IgD-negative memory B cell (primary cell): ENCODE data around the gene MEOX1. TPM values are rescaled to one million over a fixed set of nuclear protein-coding genes. Genes with fewer than 3 reads are reported as not detected.
A peak's percentile ranks its signal among the peaks of the same experiment; 100 is the strongest.
"Not testable (repeated sequence)": the region's sequence is repeated elsewhere in the genome, so short reads cannot be mapped to it uniquely, and the experiment has no call there.

Experiments
- H3K27ac Mint-ChIP-seq, 3 donors: one replicate each; pipeline ENCODE4 v1.8.0; 2020 to 2022; ENCODE audit warnings: mild to moderate bottlenecking in 3 of 3, mixed read lengths in 3 of 3, moderate library complexity in 1 of 3
- H3K27me3 Mint-ChIP-seq: one replicate; pipeline ENCODE4 v1.8.0; 2021; ENCODE audit warnings: mixed read lengths
- H3K36me3 Mint-ChIP-seq: one replicate; pipeline ENCODE4 v1.8.0; 2020; ENCODE audit warnings: mild to moderate bottlenecking, mixed read lengths
- H3K4me1 Mint-ChIP-seq, 3 donors: one replicate each; pipeline ENCODE4 v1.8.0; 2020 to 2022; ENCODE audit warnings: mixed read lengths in 3 of 3, mild to moderate bottlenecking in 1 of 3
- H3K4me3 Mint-ChIP-seq, 4 donors: one replicate each; pipeline ENCODE4 v1.8.0; 2020 to 2022; ENCODE audit warnings: mild to moderate bottlenecking in 4 of 4, mixed read lengths in 4 of 4, moderate library complexity in 3 of 4
- H3K9me3 Mint-ChIP-seq, 3 donors: one replicate each; pipeline ENCODE4 v1.8.0; 2020 to 2021; ENCODE audit warnings: mixed read lengths in 3 of 3, mild to moderate bottlenecking in 1 of 3
- polyA plus RNA-seq: library from polyadenylated mRNA; unstranded; fragments of 300-500 nt; fragmentation: Illumina TruSeq; gene quantifications from one replicate; pipeline ENCODE4 v1.2.3, GENCODE V29; 2021

MEOX1 gene
- polyA plus RNA-seq, 1 donor from 2014 or later = not detected

DNA sequence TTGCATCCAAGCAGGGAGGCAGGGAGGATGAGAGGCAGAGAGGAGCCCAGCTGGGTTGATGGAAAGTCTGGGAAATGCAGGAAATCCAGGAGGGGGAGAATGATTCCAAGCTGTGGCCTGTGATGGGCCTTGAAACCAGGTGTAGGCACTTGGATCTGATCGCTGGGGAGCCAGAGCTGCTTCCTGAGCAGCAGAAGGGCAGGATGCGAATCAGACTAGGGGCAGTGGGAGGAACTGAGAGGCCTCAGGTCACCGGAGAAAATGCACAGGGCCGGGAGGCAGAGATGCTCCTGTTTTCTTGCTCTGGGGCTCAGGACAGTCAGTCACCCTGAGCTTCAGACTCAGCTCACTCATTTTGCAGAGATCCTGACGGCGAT is 29.6 kb upstream of the MEOX1 start:
- peaks cover 9% of the 10 kb centered on the region for H3K27me3 Mint-ChIP-seq
- no peak overlapping the region for H3K27ac Mint-ChIP-seq
- no peak overlapping the region for H3K4me3 Mint-ChIP-seq
- no peaks in the 10 kb centered on the region for H3K9me3 Mint-ChIP-seq
- H3K4me1 Mint-ChIP-seq = no peaks in the 10 kb centered on the region
- no peaks in the 10 kb centered on the region for H3K36me3 Mint-ChIP-seq

DNA sequence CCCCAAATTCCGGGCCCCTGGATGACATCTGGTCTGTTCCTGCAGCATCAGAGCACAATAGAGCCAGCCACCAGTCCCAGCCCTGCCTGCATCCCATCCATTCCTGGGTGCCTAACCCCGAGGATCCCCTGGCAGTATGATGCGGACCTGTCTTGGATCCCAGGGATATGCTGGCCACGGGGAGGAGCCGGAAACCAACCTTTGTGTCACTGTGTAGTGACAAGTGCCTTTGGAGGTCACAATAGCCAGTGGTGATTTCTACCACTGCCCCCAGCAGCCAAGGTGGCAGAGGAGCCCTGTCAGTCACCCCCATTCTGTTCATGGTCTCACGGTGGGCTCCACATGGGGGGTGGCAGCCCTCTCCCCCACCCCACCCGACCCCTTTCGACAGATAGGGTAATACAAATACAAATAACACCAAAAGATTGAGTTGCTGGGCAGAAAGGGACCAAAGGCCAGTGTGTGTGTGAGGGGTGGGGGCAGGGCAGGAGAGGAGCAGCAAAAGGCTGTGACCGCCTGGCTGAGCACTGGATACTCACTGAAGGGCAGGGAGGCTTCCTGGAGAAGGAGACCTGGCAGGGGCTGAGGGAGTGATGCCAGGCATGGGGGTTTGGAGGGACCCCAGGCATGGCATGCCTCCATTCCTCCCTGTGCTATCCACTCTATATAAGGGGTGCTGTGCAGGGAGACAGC is 29.0 kb upstream of the MEOX1 start:
- Mint-ChIP-seq H3K27ac (no peak overlapping the region), H3K4me1 (no peaks in the 10 kb centered on the region), H3K27me3 (peaks cover 9% of the 10 kb centered on the region), H3K9me3 (no peaks in the 10 kb centered on the region), H3K36me3 (no peaks in the 10 kb centered on the region), H3K4me3 (no peak overlapping the region)

DNA sequence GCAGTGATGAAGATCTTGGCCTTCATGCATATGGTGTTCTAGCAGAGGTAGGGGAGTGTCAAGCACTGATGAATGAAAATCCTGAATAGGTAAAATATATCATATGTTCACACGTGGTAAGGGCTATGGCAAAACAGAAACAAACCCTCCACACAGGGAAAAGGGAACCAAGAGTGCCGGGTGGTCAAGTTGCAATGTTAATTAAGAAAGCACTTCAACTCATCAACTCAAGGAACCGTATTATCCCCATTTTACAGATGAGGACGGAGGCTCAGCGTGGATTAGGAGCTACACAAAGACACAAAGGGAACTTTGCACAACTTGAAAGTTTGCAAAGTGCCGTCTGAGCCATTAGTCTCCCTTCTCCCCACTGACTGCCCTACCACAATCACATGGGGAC is 28.1 kb upstream of the MEOX1 start:
- Mint-ChIP-seq H3K9me3 (no peaks in the 10 kb centered on the region), H3K4me3 (no peak overlapping the region), H3K4me1 (no peaks in the 10 kb centered on the region), H3K27me3 (peaks cover 9% of the 10 kb centered on the region), H3K36me3 (no peaks in the 10 kb centered on the region), H3K27ac (no peak overlapping the region)

DNA sequence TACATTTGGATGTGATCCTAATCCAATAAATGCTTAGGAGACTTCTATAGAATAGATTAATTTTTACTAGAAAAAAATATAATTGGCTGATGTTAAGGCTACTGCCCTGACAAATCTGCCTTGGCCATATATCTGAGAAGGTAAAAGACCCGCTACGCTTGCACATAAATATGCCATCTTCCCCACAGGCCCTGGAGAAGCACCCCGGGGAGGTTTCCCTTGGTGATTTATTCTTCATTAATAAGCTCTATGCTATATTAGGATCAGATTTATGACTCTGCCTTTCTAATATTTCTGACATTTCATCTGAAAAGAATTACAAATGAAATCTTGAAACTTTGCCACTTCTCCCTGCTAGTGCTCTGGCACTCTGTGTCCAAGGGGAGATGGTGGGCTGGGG is 27.4 kb upstream of the MEOX1 start:
- Mint-ChIP-seq H3K27ac (no peak overlapping the region), H3K4me1 (no peaks in the 10 kb centered on the region), H3K36me3 (no peaks in the 10 kb centered on the region), H3K27me3 (peaks cover 9% of the 10 kb centered on the region), H3K4me3 (no peak overlapping the region), H3K9me3 (no peaks in the 10 kb centered on the region)

DNA sequence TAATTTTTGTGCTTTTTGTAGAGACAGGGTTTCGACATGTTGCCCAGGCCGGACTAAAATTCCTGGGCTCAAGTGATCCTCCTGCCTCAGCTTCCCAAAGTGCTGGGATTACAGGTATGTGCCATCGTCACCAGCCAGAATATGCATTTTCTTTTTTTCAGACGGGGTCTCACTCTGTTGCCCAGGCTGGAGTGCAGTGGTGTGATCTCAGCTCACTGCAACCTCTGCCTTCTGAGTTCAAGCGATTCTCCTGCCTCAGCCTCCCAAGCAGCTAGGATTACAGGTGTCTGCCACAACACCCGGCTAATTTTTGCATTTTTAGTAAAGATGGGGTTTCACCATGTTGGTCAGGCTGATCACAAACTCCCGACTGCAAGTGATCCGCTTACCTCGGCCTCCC is 25.2 kb upstream of the MEOX1 start:
- not testable (repeated sequence) for H3K27ac Mint-ChIP-seq, H3K36me3 Mint-ChIP-seq, H3K9me3 Mint-ChIP-seq, H3K4me1 Mint-ChIP-seq, H3K4me3 Mint-ChIP-seq
- peaks cover 10% of the 10 kb centered on the region for H3K27me3 Mint-ChIP-seq

DNA sequence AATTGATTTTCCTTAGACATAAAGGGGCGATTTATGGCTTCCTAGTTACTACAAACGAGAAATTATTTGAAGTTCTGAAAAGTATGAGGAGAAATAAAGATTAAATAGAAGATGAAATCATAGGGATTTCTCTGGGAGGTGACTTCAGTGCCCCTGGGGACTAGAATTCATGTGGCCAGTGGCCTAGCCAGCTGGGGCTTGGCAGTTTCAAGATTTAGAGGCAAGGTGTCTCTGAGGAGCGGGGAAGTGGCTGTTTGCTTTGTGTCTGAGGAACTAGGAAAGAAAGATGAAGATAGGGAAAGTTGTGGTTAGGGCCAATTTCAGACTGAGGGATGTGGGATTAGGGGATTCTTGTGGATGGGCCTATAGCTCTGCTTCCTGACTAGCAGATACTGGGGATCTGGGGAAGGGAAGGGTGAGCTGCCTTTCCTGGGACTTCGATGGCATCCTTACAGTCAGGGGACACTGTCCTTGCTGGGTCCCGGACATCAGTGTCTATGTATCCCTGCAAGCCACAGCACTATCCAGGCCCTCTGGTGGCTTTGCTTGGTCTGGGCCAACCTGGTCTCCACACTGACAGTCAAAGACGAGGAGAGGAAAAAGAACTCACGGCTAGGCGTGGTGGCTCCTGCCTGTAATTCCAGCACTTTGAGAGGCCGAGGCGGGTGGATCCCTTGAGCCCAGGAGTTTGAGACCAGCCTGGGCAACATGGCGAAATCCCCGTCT is 22.4 kb upstream of the MEOX1 start:
- H3K4me3 Mint-ChIP-seq = peak overlapping the region in 1 of 4 donors; percentile 25
- no peaks in the 10 kb centered on the region for H3K36me3 Mint-ChIP-seq
- H3K27ac Mint-ChIP-seq = no peak overlapping the region
- peaks cover 0 to 4% (median 0%) of the 10 kb centered on the region in 3 donors for H3K4me1 Mint-ChIP-seq
- H3K9me3 Mint-ChIP-seq = no peaks in the 10 kb centered on the region
- H3K27me3 Mint-ChIP-seq = peaks cover 10% of the 10 kb centered on the region

DNA sequence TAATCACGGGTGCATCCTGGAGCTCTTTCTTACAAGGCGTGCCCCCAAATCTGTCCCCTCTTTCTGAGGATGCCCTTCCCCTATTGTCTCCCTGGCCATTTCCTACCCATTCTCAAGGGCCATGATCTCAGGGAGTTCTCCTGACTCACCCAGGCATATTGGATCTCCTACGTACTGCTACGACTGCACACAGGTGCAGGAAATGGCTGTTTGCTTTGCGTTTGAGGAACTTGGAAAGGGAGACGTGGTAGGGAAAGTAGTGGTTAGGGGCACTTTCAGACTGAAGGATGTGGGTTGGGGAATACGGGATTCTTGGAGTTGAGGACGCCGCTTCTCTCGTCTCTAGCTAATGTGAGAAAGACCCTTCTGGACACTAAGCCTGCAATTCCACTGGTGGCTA is 18.7 kb upstream of the MEOX1 start:
- no peaks in the 10 kb centered on the region for H3K9me3 Mint-ChIP-seq
- no peaks in the 10 kb centered on the region for H3K36me3 Mint-ChIP-seq
- peak overlapping the region in 1 of 3 donors; percentile 31 for H3K27ac Mint-ChIP-seq
- peaks cover 0 to 6% (median 6%) of the 10 kb centered on the region in 3 donors for H3K4me1 Mint-ChIP-seq
- no peak overlapping the region for H3K4me3 Mint-ChIP-seq
- peaks cover 11% of the 10 kb centered on the region for H3K27me3 Mint-ChIP-seq

DNA sequence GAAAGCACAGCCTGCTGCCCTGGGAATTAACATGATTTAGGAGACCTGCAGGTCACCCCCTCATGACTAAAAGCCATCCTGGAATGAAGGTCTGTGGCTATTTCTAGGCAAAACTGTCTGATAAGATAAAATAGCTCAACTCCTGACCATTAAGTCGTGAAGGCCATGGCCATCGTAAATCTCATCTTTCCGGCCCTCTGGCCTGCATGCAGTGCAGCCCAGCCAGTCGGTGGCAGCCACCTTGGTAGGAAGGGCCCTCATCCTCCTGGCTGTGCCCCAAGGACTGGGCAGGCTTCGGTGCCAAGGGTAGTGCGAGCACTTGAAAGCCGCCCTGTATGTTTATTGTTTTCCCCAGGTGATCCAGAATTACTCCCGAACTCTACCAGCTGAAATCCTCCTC is 18.2 kb upstream of the MEOX1 start:
- Mint-ChIP-seq H3K36me3 (no peaks in the 10 kb centered on the region), H3K9me3 (no peaks in the 10 kb centered on the region), H3K27me3 (peaks cover 11% of the 10 kb centered on the region), H3K4me3 (no peak overlapping the region), H3K27ac (no peak overlapping the region), H3K4me1 (peaks cover 0 to 6% (median 6%) of the 10 kb centered on the region in 3 donors)

DNA sequence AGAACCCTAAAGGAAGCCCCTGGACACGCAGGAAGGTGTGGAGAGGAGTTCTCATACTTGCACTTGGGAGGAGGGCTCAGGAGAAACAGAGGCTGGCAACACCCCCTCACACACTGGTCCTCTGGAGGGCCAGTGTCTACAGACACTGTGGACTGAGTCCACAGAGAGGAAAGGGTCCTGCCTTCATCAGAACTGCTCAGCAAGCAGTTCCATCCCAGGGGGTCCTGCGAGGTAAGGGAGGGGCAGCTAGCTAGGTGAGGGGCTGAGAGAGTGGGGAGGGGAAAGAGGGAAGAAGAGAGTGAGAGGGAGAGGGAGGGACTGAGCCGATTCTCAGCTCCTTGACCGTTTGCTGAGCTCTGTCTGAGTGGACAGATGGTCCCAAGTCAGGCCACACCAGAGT is 17.7 kb upstream of the MEOX1 start:
- Mint-ChIP-seq H3K36me3 (no peaks in the 10 kb centered on the region), H3K4me3 (peak overlapping the region in 1 of 4 donors; percentile 8), H3K27ac (no peak overlapping the region), H3K9me3 (no peaks in the 10 kb centered on the region), H3K27me3 (peaks cover 11% of the 10 kb centered on the region), H3K4me1 (peaks cover 0 to 6% (median 6%) of the 10 kb centered on the region in 3 donors)

DNA sequence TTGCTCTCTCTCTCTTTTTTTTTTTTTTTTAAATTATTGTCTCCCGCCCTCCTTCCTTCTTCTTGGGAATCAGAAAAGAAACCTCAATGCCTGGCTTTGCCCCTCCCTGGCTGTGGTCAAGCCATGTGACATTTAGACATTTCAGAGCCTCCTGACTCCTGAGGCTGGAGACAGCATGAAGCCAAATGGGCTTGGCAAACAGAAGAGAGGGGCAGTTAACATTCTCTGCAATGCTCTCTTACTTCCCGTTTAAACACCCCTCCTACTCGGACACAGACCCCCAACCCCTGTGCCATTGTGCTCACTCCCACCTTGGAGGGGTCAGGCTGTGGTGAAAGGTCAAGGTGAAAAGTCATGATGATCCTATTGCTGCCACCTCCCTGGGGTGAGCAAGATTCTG is 14.7 kb upstream of the MEOX1 start:
- no peaks in the 10 kb centered on the region for H3K9me3 Mint-ChIP-seq
- peaks cover 11% of the 10 kb centered on the region for H3K27me3 Mint-ChIP-seq
- H3K36me3 Mint-ChIP-seq = no peaks in the 10 kb centered on the region
- H3K4me1 Mint-ChIP-seq = peaks cover 5 to 10% (median 7%) of the 10 kb centered on the region in 3 donors
- H3K27ac Mint-ChIP-seq = no peak overlapping the region
- H3K4me3 Mint-ChIP-seq = no peak overlapping the region

DNA sequence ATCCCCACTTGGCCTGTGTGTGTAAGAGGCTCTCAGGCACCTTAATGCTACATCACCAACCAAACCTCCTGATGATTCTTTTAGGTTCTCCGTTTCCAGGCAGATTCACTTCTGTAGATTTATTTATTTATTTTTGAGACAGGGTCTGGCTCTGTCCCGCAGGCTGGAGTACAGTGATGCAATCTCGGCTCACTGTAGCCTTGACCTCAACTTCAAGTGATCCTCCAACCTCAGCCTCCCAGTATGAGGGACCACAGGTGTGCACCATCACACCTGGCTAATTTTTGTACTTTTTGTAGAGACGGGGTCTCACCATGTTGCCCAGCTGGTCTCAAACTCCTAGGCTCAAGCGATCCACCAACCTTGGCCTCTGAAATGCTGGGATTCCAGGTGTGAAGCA is 12.7 kb upstream of the MEOX1 start:
- peaks cover 2 to 10% (median 9%) of the 10 kb centered on the region in 3 donors for H3K4me1 Mint-ChIP-seq
- no peaks in the 10 kb centered on the region for H3K9me3 Mint-ChIP-seq
- no peak overlapping the region for H3K27ac Mint-ChIP-seq
- peak overlapping the region in 1 of 4 donors; percentile 54 for H3K4me3 Mint-ChIP-seq
- H3K27me3 Mint-ChIP-seq = peaks cover 5% of the 10 kb centered on the region
- no peaks in the 10 kb centered on the region for H3K36me3 Mint-ChIP-seq

DNA sequence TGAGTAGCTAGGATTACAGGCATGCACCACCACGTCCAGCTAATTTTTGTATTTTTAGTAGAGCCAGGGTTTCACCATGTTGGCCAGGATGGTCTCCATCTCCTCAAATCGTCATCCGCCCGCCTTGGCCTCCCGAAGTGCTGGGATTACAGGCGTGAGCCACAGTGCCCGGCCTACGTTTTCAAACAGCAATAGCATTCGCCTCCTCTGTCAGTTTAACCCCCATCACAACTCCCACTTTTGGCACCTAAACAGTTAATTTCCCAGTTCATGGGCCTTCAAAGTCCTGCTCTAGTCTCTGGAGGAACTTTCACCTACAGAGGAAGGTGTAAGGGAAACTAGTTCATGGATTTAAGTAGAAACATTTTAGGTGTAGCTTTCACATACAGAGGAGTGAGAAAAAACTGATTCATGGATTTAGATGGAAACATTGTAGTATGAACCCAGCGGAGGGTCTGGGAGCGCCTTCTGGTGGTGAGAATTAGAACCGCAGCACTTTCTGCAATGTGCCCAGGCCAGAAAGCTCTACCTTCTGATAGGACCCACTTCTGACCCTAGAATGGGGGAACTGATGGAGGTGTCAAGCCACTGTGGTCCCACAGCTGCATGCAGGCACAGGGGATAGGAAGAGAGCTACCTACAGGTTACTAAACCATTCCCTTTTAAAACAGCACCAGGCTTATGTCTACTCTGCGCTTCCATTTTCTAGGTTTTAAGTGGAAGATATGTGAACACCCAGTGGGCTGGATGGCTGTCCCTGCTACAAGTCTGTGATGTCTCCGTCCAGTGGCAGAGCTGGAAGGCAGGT is 12.0 kb upstream of the MEOX1 start:
- no peaks in the 10 kb centered on the region for H3K9me3 Mint-ChIP-seq
- no peak overlapping the region for H3K4me3 Mint-ChIP-seq
- peaks cover 2% of the 10 kb centered on the region for H3K27me3 Mint-ChIP-seq
- H3K36me3 Mint-ChIP-seq = no peaks in the 10 kb centered on the region
- peaks cover 2 to 10% (median 9%) of the 10 kb centered on the region in 3 donors for H3K4me1 Mint-ChIP-seq
- peak overlapping the region in 1 of 3 donors; percentile 85 for H3K27ac Mint-ChIP-seq

DNA sequence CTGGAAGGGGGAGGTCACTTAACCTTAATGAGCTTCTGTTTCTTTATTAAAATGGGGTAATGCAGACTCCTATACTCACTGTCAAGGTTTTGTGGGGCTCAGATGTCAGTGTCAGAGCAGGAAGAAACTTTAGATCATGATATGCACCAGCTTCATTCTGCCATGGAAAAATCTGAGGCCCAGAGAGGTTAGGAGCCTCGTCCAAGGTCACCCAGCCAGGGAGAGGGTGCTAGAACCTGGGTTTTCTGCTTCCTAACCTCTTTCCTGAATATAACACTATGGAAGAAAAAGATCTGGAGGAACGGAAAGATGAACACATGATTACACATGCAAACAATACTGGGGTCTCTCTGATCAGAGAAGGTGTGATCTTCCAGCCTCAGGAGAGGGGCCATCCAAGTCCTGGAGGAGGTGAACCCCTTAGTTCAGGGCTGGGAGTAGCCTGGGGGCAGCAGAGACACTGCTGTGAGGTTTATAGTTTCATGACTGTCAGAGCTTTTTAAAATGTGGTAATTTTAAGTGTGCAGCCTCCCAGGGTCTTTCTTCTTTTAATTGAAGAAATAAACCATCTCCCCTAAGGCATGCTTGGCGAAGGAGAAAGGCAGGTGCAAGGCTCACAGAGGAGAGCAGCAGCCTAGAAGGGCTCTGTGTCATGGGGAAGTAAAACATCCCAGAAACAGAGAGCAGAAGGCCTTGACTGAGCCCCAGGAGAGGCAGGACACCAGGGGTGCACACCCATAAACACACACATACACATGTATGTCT is 10.2 kb upstream of the MEOX1 start:
- H3K36me3 Mint-ChIP-seq = no peaks in the 10 kb centered on the region
- H3K4me1 Mint-ChIP-seq = peaks cover 0 to 9% (median 4%) of the 10 kb centered on the region in 3 donors
- peak overlapping the region in 1 of 4 donors; percentile 5 for H3K4me3 Mint-ChIP-seq
- H3K27ac Mint-ChIP-seq = no peak overlapping the region
- peaks cover 2% of the 10 kb centered on the region for H3K27me3 Mint-ChIP-seq
- no peaks in the 10 kb centered on the region for H3K9me3 Mint-ChIP-seq

DNA sequence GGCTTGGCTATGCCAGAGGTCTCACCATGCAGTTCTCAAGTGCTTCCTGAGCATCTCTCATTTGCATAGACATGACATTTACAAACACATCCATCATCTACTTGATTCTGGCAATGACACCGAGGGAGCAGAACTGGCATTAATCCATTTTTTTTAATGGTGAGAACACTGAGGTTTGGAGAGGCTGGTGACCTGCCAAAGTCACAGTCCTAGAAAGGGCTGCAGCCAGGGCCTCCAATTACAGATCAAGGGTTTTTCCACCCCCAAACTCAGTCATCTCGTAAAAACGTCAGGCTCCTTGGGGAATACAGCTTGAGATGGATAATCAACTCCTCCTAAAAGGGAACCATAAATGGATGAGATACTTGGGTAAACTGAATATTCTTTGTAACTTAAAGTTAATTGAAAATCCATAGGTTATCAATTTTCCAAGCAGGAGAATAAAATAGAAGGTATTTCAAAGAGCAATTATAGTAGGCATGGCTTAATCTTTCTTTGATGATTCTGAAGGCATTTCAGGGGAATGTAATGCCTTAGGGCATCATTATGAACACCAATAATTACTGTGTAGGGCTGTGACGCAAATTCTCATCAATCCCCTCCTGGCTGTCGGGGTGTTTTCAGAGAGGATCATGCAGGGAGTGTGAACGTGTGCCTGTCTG is 9.4 kb upstream of the MEOX1 start:
- Mint-ChIP-seq H3K27ac (no peak overlapping the region), H3K27me3 (peaks cover 2% of the 10 kb centered on the region), H3K9me3 (no peaks in the 10 kb centered on the region), H3K4me1 (peaks cover 0 to 9% (median 4%) of the 10 kb centered on the region in 3 donors), H3K4me3 (no peak overlapping the region), H3K36me3 (no peaks in the 10 kb centered on the region)
